GM12801 (cell line): Measurements from ENCODE around the gene XYLT1.

Source experiments
- TF ChIP-seq, protein P1 (sequence below): IDR thresholded peaks from one replicate; pipeline ENCODE4 v1.5.1; 2011; ENCODE audit warnings: control low read depth; ENCODE audit not compliant: insufficient read length; ENCODE audit errors: extremely low read depth

XYLT1 gene

GRCh38 chr16:17205279-17206211, 265.2 kb downstream of the XYLT1 start:
- TF ChIP-seq, protein P1, sequence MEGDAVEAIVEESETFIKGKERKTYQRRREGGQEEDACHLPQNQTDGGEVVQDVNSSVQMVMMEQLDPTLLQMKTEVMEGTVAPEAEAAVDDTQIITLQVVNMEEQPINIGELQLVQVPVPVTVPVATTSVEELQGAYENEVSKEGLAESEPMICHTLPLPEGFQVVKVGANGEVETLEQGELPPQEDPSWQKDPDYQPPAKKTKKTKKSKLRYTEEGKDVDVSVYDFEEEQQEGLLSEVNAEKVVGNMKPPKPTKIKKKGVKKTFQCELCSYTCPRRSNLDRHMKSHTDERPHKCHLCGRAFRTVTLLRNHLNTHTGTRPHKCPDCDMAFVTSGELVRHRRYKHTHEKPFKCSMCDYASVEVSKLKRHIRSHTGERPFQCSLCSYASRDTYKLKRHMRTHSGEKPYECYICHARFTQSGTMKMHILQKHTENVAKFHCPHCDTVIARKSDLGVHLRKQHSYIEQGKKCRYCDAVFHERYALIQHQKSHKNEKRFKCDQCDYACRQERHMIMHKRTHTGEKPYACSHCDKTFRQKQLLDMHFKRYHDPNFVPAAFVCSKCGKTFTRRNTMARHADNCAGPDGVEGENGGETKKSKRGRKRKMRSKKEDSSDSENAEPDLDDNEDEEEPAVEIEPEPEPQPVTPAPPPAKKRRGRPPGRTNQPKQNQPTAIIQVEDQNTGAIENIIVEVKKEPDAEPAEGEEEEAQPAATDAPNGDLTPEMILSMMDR: no peak

DNA sequence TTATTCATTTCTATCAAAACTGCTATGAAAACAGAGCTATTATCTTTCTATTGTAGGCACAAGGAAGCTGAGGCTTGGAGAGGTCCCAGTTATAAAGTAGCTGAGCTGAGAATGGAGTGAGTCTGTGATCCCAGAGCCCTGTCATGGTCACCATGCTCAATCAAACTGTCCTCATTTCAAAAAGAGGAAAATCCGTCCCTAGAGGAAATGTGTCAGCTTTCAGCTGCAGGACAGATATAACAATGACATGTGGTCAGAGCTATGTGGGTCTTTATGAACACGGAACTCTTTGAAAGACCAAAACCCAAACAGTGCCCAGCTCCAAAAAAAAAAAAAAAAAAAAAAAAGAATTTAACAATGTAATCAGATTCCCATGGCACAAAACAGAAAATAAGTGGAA, 266.1 kb downstream of the XYLT1 start:
- TF ChIP-seq, protein P1: no peak

- TF ChIP-seq, protein P1: no peak
These were observed 266.6 kb downstream of the XYLT1 start for GRCh38 chr16:17204206-17204605.

DNA sequence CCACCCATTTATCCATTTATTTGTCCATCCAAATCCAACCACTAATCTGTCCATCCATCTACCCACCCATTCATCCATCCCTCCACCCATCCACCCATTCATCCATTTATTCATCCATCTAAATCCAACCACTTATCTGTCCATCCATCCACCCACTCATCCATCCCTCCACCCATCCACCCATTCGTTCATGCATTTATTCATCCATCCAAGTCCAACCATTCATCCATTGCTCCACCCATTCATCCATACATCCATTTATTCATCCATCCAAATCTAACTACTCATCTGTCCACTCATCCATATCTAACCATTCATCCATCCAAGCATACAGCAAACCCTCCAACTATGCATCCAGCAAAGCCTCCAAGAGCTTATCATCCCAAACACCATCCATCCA, 267.3 kb downstream of the XYLT1 start:
- TF ChIP-seq, protein P1: no peak

GRCh38 chr16:17199135-17199534, 271.6 kb downstream of the XYLT1 start:
- TF ChIP-seq, protein P1: no peak

DNA sequence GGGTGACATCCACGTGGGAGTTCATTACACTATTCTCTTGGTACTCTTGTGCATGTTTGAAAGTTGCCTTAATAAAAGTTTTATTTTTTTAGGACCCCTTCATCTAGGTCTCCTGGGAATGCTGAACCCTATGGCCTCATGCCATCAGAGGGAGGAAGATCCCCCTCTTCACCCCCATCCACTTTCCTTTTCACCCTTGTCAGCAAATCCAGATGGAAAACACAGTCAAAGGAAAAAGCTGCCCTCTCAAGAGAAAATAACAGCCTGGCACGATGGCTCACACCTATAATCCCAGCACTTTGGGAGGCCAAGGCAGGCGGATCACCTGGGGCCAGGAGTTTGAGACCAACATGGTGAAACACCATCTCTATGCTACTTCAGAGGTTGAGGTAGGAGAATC, 274.2 kb downstream of the XYLT1 start:
- TF ChIP-seq, protein P1: no peak

- TF ChIP-seq, protein P1: no peak
These were observed 276.5 kb downstream of the XYLT1 start for GRCh38 chr16:17194190-17194780.
